GM21526 (cell line): ENCODE results near the gene AFG1L.
"Not testable (repeated sequence)": the region's sequence is repeated elsewhere in the genome, so short reads cannot be mapped to it uniquely, and the experiment has no call there.

Experiments
- ATAC-seq: cut with Tn5 transposase; IDR thresholded peaks from one replicate; pipeline ENCODE4 v1.9.1; 2021; ENCODE audit warnings: moderate library complexity; ENCODE audit not compliant: unreplicated experiment, low FRiP score

AFG1L gene

DNA sequence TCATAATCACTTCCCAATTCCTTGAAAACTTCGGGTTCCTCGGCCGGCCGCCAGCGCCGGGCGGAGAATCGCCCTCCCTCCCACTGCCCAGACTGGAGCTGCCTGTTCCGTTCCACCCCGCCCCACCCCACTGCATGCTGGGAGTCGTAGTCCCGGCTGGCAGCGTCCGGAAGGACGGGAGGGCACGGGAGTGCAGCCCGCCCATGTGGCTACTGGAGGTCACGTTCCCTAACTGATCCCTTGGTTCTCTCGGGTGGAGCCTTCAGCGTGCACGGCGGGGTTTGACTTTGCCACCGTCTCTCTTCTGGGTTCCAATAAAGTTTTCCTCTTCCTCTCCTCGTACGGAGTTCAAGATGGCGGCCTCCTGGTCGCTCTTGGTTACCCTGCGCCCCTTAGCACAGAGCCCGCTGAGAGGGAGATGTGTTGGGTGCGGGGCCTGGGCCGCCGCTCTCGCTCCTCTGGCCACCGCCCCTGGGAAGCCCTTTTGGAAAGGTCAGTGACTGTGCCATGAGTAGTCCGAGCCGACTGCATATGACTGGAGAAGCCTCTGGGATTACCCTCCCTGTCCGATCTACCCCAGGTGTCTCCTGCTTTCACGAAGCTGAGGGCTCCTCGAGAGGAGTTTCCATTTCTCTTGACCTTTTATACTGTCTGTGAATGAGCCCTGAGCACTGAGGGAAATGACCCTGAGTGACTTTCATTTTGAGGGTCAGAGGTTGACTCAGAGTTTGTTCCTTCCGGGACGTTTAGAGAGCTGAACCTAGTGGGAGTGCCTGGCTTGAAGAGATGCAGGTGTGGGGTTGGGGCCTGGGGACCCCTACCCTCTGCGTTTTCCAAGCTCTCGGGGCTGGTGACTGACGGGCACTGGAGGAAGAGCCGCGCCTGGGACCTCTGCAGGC lies at the start of gene AFG1L:
AFG1L (plus strand) TSS at position 328 of the 899 bp plus-strand sequence; CDS start at position 354, 26 bp downstream.
- ATAC-seq: peak; percentile 87

- not testable (repeated sequence) for ATAC-seq
These were observed 49.8 kb upstream of the AFG1L start for GRCh38 chr6:108245095-108245494.

GRCh38 chr6:108247965-108248536 lies 46.8 kb upstream of the AFG1L start:
- no peak for ATAC-seq

- ATAC-seq: peak; percentile 59
These were observed 44.5 kb upstream of the AFG1L start for GRCh38 chr6:108250240-108250866.

GRCh38 chr6:108251252-108251651 lies 43.6 kb upstream of the AFG1L start:
- no peak for ATAC-seq

DNA sequence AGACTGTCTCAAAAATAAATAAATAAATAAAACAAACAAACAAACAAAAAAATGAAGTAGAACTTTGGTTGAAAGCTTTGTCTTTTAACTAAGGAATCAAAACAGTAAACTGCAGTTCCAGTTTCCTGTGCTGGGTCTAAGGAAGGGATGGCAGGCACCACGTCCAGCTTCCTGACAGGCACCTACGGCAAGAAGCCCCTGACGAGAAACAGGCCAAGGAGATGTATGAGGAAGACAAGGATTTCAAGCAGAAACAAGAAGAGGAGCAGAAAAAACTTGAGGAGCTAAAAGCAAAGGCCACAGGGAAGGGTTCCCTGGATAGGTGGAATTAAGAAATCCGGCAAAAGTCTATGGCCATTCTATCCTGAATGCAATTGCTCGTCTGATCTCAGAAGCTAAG lies 42.8 kb upstream of the AFG1L start:
- ATAC-seq: no peak

DNA sequence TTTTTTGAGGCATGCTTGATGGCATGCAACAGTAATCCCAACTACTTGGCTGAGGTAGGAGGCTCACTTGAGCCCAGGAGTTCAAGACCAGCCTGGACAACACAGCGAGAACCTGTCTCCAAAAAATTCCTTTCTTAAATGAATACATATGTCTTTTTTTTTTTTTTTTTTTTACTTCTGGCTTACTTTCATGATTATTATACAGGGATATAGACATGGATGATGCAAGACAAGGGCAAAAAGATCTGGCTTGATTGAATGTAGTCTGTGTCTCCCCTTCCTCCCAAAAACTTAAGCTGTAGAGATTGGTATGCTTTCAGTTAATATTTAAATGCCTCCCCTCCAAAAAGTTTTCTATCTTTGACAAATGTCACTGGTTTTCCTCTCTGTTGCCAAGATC lies 41.6 kb upstream of the AFG1L start:
- no peak for ATAC-seq

GRCh38 chr6:108254433-108255410 lies 40.1 kb upstream of the AFG1L start:
- ATAC-seq: no peak

- peak; percentile 11 for ATAC-seq
These were observed 34.6 kb upstream of the AFG1L start for GRCh38 chr6:108260126-108260808.

DNA sequence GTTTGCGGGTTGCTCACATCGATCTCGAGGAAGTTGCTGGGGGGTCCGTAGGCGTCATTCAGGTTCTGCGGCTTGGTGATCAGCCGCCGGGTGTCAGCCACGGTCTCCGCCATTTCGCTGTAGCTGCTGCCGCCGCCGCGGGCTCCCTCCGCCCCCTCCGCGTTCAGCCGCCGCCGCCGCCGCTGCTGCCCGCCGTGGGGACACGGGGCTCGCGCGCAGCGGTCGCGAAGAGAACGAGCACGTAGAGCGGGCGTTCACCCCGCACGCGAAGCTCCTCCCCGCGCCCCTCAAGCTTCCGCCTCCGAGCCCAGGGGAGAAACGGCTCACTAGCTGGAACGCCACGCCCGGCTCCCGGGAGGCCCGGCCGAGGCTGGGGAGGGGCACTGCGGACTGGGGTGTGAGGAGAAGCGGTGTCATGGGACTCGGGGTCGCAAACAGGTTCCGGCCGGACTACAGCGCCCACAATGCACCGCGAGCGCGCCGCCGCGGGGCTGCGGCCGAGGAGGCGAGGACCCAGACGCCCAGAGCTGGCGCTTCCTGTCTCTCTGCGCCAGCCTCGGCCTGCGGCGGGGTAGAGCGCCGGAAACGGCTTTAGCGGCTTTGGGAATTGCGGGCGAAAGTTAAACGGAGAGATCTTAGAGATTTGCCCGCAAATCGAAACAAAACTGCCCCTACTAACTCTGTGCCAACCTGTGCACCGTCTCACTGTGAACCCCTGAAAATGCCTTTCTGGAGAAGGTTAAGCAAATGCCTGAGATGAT lies 33.9 kb upstream of the AFG1L start, which contains the start of gene SNX3:
SNX3 (minus strand) TSS at position 232 of the 761 bp plus-strand sequence; CDS start at position 113, 119 bp downstream.
- ATAC-seq: peak; percentile 89

DNA sequence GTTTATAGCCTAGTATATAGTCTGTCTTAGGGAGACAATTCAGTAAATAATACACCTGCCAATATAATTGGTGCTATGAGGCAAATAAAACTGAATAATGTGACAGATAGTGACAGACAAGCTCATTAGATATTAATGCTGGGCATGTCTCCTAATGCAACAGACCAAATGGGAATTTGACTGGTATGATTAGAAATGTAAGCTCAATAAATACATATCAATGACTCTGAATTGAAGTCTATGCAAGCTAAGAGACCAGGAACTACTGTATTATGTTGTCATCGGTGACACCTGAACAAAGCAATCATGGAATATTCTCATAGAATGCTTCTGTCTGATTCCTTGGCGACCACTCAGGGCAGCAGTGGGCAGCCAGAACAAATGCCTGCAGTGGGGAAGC lies 31.5 kb upstream of the AFG1L start:
- ATAC-seq: no peak

- ATAC-seq: no peak
These were observed 26.0 kb upstream of the AFG1L start for GRCh38 chr6:108268845-108269244.

DNA sequence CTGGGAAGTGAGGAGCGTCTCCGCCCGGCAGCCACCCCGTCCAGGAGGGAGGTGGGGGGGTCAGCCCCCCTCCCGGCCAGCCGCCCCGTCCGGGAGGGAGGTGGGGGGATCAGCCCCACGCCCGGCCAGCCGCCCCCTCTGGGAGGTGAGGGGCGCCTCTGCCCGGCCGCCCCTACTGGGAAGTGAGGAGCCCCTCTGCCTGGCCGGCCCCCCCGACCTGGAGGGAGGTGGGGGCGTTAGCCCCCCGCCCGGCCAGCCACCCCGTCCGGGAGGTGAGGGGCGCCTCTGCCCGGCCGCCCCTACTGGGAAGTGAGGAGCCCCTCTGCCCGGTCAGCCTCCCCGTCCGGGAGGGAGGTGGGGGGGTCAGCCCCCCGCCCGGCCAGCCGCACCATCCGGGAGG lies 24.9 kb upstream of the AFG1L start:
- not testable (repeated sequence) for ATAC-seq

GRCh38 chr6:108274546-108274945 lies 20.3 kb upstream of the AFG1L start:
- ATAC-seq: no peak

GRCh38 chr6:108275976-108276375 lies 18.9 kb upstream of the AFG1L start:
- ATAC-seq: no peak

GRCh38 chr6:108277295-108277694 lies 17.6 kb upstream of the AFG1L start:
- no peak for ATAC-seq

GRCh38 chr6:108277831-108278230 lies 17.0 kb upstream of the AFG1L start:
- ATAC-seq: no peak

DNA sequence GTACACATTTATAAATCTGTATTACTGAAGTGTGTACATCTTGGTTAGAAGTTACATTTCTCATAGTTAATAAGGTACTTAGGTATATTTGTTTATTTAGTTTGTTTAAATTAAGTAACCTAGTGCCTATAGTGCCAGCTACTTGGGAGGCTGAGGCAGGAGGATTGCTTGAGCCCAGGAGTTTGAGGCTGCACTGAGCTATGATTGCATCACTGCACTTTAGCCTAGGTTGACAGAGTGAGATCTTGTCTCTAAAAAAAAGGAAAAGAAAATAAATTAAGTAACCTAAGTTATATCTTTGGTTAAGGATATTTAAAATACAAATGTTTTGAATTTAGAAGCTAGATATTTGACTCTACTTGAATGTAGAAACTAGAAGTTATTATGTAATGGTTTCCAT lies 9.5 kb upstream of the AFG1L start:
- no peak for ATAC-seq

DNA sequence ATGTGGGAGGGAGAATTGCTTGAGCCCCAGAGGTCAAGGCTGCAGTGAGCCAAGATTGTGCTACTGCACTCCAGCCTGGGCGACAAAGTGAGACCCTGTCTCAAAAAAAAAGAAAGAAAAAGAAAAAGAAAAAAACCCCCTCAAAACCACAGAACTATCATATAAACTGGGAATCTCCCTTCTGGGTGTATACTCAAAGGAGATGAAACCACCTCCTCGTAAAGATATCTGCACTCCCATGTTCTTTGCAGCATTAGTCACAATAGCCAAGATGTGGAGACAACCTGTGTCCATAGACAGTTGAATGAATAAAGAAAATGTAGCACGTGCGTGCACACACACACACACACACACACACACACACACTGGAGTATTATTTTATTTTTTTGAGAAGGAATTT lies 8.5 kb upstream of the AFG1L start:
- no peak for ATAC-seq
